H1 (cell line): ENCODE results near the gene NR3C1. TPM values are rescaled to one million over a fixed set of nuclear protein-coding genes. Genes with fewer than 3 reads are reported as not detected.

ENCODE experiments used
- CTCF ChIA-PET: fragments of 300-600 bp; sonication (Branson Sonifier 250); formaldehyde crosslinking; loops from one replicate; lab custom pipeline; 2021; ENCODE audit not compliant: partially characterized antibody; lab: Charles Lee
- POLR2A ChIA-PET: fragments of 300-600 bp; sonication (Branson Sonifier 250); formaldehyde crosslinking; loops from one replicate; lab custom pipeline; 2021; ENCODE audit warnings: inconsistent platforms; ENCODE audit not compliant: partially characterized antibody; lab: Charles Lee
- DNase-seq, 2 experiments: peaks; one replicate each; pipeline versions ENCODE4 v3.0.0 to v3.0.0-alpha.2; 2010 to 2022; ENCODE audit warnings: low spot score in 2 of 2, low read depth in 1 of 2, mixed read lengths in 1 of 2
- FAIRE-seq: peaks from 2 replicates; lab custom pipeline; 2011; peaks lifted over from hg19 to GRCh38; lab: Jason Lieb, UNC
- H2AFZ ChIP-seq: 2 replicates; pipeline ENCODE4 v1.8.1; 2012; ENCODE audit warnings: low read length, inconsistent platforms
- H2AK5ac ChIP-seq: 2 replicates; pipeline ENCODE4 v1.6.1; 2013; ENCODE audit warnings: low read depth, low read length
- H2BK120ac ChIP-seq: replicated peaks from 2 replicates; pipeline ENCODE3; 2013; ENCODE audit warnings: low read depth, low read length, inconsistent platforms
- H2BK12ac ChIP-seq: 2 replicates; pipeline ENCODE4 v1.6.1; 2013; ENCODE audit warnings: low read depth, low read length
- H2BK15ac ChIP-seq: 2 replicates; pipeline ENCODE4 v1.6.1; 2013; ENCODE audit warnings: low read length
- H2BK20ac ChIP-seq: 2 replicates; pipeline ENCODE4 v1.6.1; 2013; ENCODE audit warnings: low read length
- H2BK5ac ChIP-seq: 2 replicates; pipeline ENCODE4 v1.6.1; 2013; ENCODE audit warnings: low read depth, low read length
- H3K14ac ChIP-seq: 2 replicates; pipeline ENCODE4 v1.6.1; 2013; ENCODE audit warnings: inconsistent platforms; ENCODE audit not compliant: insufficient read length
- H3K18ac ChIP-seq: 2 replicates; pipeline ENCODE4 v1.6.1; 2013; ENCODE audit warnings: low read length; ENCODE audit errors: extremely low read depth
- H3K23ac ChIP-seq: 2 replicates; pipeline ENCODE4 v1.6.1; 2013; ENCODE audit warnings: inconsistent platforms; ENCODE audit not compliant: insufficient read length
- H3K23me2 ChIP-seq: 2 replicates; pipeline ENCODE4 v1.6.1; 2013; ENCODE audit warnings: low read depth, low read length
- H3K27ac ChIP-seq: 2 replicates; pipeline ENCODE4 v1.6.1; 2011; ENCODE audit warnings: low read depth, low read length, inconsistent platforms
- H3K27me3 ChIP-seq, 4 experiments: replicated peaks in 1 of 4; 1 replicate in 1 of 4; 2 replicates in 3 of 4; pipeline versions ENCODE4 v1.6.1 to v1.8.1; 2011 to 2013; ENCODE audit warnings: low read length in 3 of 4, mild to moderate bottlenecking in 3 of 4, inconsistent platforms in 2 of 4, mixed read lengths in 2 of 4, moderate library complexity in 1 of 4; ENCODE audit not compliant: control insufficient read depth in 3 of 4, insufficient read depth in 3 of 4; ENCODE audit errors: extremely low read depth in 1 of 4
- H3K36me3 ChIP-seq, 4 experiments: 2 replicates each; pipeline versions ENCODE4 v1.6.1 to v1.8.1; 2011 to 2013; ENCODE audit warnings: mild to moderate bottlenecking in 4 of 4, low read length in 3 of 4, moderate library complexity in 2 of 4, control low read depth in 1 of 4, inconsistent platforms in 1 of 4; ENCODE audit not compliant: insufficient read depth in 4 of 4, control insufficient read depth in 2 of 4
- H3K4ac ChIP-seq: replicated peaks from 2 replicates; pipeline ENCODE3; 2013; ENCODE audit warnings: low read length, low read depth, mixed read lengths, inconsistent platforms; ENCODE audit not compliant: insufficient read length
- H3K4me1 ChIP-seq, 4 experiments: replicated peaks in 1 of 4; 1 replicate in 1 of 4; 2 replicates in 3 of 4; pipeline versions ENCODE4 v1.6.1 to v1.8.1; 2011 to 2013; ENCODE audit warnings: low read length in 3 of 4, inconsistent platforms in 2 of 4, mixed read lengths in 1 of 4; ENCODE audit not compliant: insufficient read depth in 4 of 4, control insufficient read depth in 3 of 4
- H3K4me2 ChIP-seq, 2 experiments: 2 replicates each; pipeline versions ENCODE4 v1.6.1 to v1.8.1; 2011 to 2013; ENCODE audit warnings: low read depth in 2 of 2, low read length in 2 of 2, control low read depth in 1 of 2, inconsistent platforms in 1 of 2, mild to moderate bottlenecking in 1 of 2; ENCODE audit not compliant: insufficient read depth in 1 of 2
- H3K4me3 ChIP-seq, 4 experiments: fragments of 200-600, 300-600 bp in 1 of 4; sonication (generic), shearing (Covaris generic), sonication (Bioruptor Twin) in 1 of 4; 2 replicates each; pipeline versions ENCODE4 v1.5.1 to v1.8.1; 2011 to 2016; ENCODE audit warnings: low read length in 4 of 4, low read depth in 3 of 4, control low read depth in 2 of 4, inconsistent platforms in 2 of 4, mild to moderate bottlenecking in 2 of 4, mixed read lengths in 1 of 4, moderate library complexity in 1 of 4; ENCODE audit not compliant: insufficient read depth in 2 of 4; ENCODE audit errors: extremely low read depth in 1 of 4
- H3K56ac ChIP-seq: replicated peaks from 2 replicates; pipeline ENCODE3; 2013; ENCODE audit warnings: low read depth, mild to moderate bottlenecking, mixed read lengths, low read length, inconsistent platforms; ENCODE audit not compliant: insufficient read length
- H3K79me1 ChIP-seq: 2 replicates; pipeline ENCODE4 v1.6.1; 2013; ENCODE audit warnings: low read depth, low read length, control low read depth
- H3K79me2 ChIP-seq, 2 experiments: 2 replicates each; pipeline versions ENCODE4 v1.6.1 to v1.8.1; 2012 to 2013; ENCODE audit warnings: low read length in 2 of 2, mild to moderate bottlenecking in 2 of 2, inconsistent platforms in 1 of 2; ENCODE audit not compliant: insufficient read depth in 2 of 2, control insufficient read depth in 1 of 2
- H3K9ac ChIP-seq, 4 experiments: replicated peaks in 1 of 4; 1 replicate in 1 of 4; 2 replicates in 3 of 4; pipeline versions ENCODE4 v1.6.1 to v1.8.1; 2011 to 2013; ENCODE audit warnings: low read depth in 3 of 4, low read length in 3 of 4, control low read depth in 2 of 4, mild to moderate bottlenecking in 2 of 4, moderate library complexity in 2 of 4, inconsistent platforms in 1 of 4; ENCODE audit errors: extremely low read depth in 1 of 4
- H3K9me3 ChIP-seq, 2 experiments: 2 replicates each; pipeline versions ENCODE4 v1.6.1 to v1.8.1; 2012 to 2013; ENCODE audit warnings: mild to moderate bottlenecking in 2 of 2, moderate library complexity in 2 of 2, control low read depth in 1 of 2, inconsistent platforms in 1 of 2, low read depth in 1 of 2, low read length in 1 of 2, mixed read lengths in 1 of 2; ENCODE audit not compliant: insufficient read depth in 2 of 2
- H4K20me1 ChIP-seq, 2 experiments: replicated peaks in 1 of 2; 2 replicates each; pipeline versions ENCODE3 to v1.8.1; 2011 to 2013; ENCODE audit warnings: inconsistent platforms in 2 of 2, low read length in 2 of 2, mild to moderate bottlenecking in 1 of 2; ENCODE audit not compliant: insufficient read depth in 2 of 2, control insufficient read depth in 1 of 2
- H4K5ac ChIP-seq: 2 replicates; pipeline ENCODE4 v1.6.1; 2013; ENCODE audit warnings: low read length, low read depth, mixed read lengths, inconsistent platforms; ENCODE audit not compliant: insufficient read length
- H4K8ac ChIP-seq: 2 replicates; pipeline ENCODE4 v1.8.0; 2013; ENCODE audit warnings: mild to moderate bottlenecking, moderate library complexity, low read length, inconsistent platforms; ENCODE audit not compliant: insufficient read depth; ENCODE audit errors: extremely low read depth
- H4K91ac ChIP-seq: replicated peaks from 2 replicates; pipeline ENCODE3; 2013; ENCODE audit warnings: low read length, mixed read lengths, inconsistent platforms; ENCODE audit not compliant: insufficient read length
- EZH2 ChIP-seq: fragments of 200-600 bp; sonication (generic); IDR thresholded peaks from 2 replicates; pipeline ENCODE4 v1.7.1; 2012; ENCODE audit warnings: low read depth, mild to moderate bottlenecking, moderate library complexity, low read length, inconsistent platforms; ENCODE audit not compliant: severe bottlenecking
- MAFK ChIP-seq: IDR thresholded peaks from 2 replicates; pipeline ENCODE4 v1.6.1; 2012; ENCODE audit warnings: low read depth, mild to moderate bottlenecking, improper control_type of control experiment, low read length
- POLR2AphosphoS5 ChIP-seq: IDR thresholded peaks from 2 replicates; pipeline ENCODE4 v1.6.1; 2011; ENCODE audit warnings: low read depth, low read length
- RAD21 ChIP-seq, 2 experiments: IDR thresholded peaks in 1 of 2; conservative IDR thresholded peaks in 1 of 2; 2 replicates each; pipeline ENCODE4 v1.6.1; 2011; ENCODE audit warnings: low read depth in 2 of 2, low read length in 2 of 2, improper control_type of control experiment in 1 of 2, inconsistent platforms in 1 of 2, mild to moderate bottlenecking in 1 of 2, moderate library complexity in 1 of 2
- SIN3A ChIP-seq, 2 experiments: IDR thresholded peaks in 1 of 2; conservative IDR thresholded peaks in 1 of 2; 2 replicates each; pipeline ENCODE4 v1.6.1; 2011 to 2012; ENCODE audit warnings: low read length in 2 of 2, improper control_type of control experiment in 1 of 2, low read depth in 1 of 2, mild to moderate bottlenecking in 1 of 2
- YY1 ChIP-seq: IDR thresholded peaks from 2 replicates; pipeline ENCODE4 v1.6.1; 2011; ENCODE audit warnings: low read depth, mild to moderate bottlenecking, low read length
- WGBS, 2 experiments: shearing (Covaris generic) in 1 of 2; methylation state at CpG; one replicate each; pipeline versions ENCODE4 v1.1.6 to v1.1.7; 2013 to 2015; ENCODE audit warnings: low lambda C conversion rate in 2 of 2, mixed read lengths in 2 of 2, inconsistent platforms in 1 of 2, low coverage in 1 of 2, missing lambda C conversion rate in 1 of 2; ENCODE audit not compliant: insufficient replicate concordance in 2 of 2, insufficient coverage in 1 of 2, insufficient read length in 1 of 2; ENCODE audit errors: extremely low coverage in 1 of 2, missing lambda C conversion rate in 1 of 2; 5-methylcytosine and 5-hydroxymethylcytosine counted together
- polyA plus RNA-seq, 7 experiments: library from polyadenylated mRNA; depleted of rRNA in 3 of 7; stranded (reverse) in 5 of 7; unstranded in 2 of 7; fragments of >200 nt in 5 of 7; fragments of 200-250 nt in 2 of 7; gene quantifications; 1 replicate in 5 of 7; 2 replicates in 1 of 7; 4 replicates in 1 of 7; pipeline versions ENCODE4 v1.2.1 to v1.2.3, GENCODE V29; 2011 to 2013; ENCODE audit warnings: missing spikeins in 2 of 7, mixed read lengths in 2 of 7
- total RNA-seq: library from RNA; stranded (reverse); fragmentation: NEBNext Ultra II Directional; extraction: Animal tissue kit (Norgen Biotek cat#: 25700); gene quantifications from 2 replicates; pipeline ENCODE4 v1.2.1, GENCODE V29; 2021
- TF ChIP-seq, protein P1 (sequence below): IDR thresholded peaks from 2 replicates; pipeline ENCODE4 v1.6.1; 2011; ENCODE audit warnings: low read length, improper control_type of control experiment

Gene NR3C1
- total and polyA plus RNA-seq, 2 of the 8 experiments (the other 6 are each of a cell fraction or from before 2014, with no cell fraction given) = 1.7 to 5.4 TPM

DNA sequence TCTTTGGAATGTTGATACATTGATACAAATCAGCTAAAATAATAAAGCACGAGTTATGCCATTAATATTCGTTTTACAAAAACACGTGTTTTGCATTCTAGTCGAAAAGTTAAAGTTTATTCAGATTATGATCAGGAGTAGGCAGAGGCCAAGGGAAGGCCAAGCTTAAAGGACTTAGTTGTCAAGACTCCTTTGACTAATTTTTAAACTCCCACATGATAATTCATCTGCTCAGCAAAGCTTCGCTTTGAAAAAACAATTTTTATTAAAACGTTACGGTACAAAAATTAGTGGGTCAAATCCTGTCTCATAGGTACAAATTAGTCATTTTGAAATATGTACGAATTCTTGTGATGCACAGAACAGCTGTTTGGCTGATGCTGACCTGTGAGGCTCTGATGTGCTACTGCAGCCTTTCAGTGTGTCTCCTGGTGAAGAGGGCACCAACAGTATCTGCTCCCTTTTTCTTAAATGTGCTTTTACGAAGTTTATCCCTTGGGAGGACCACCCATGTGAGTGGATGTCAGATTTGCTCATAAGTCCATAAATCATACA lies 23.0 kb upstream of the NR3C1 start:
- H4K5ac ChIP-seq = no peak overlapping the region
- H3K4ac ChIP-seq = no peak overlapping the region
- H2AK5ac ChIP-seq = no peak overlapping the region
- no peak overlapping the region for H2AFZ ChIP-seq
- WGBS, 2 experiments = 90% methylated on average over 9 of the region's 9 CpGs; no CpG with 5 or more reads in 1 of the 2 experiments
- H3K27ac ChIP-seq = no peak overlapping the region
- DNase-seq = no peak
- no peak overlapping the region for H3K23ac ChIP-seq
- H3K4me1 ChIP-seq = no peaks in the 10 kb centered on the region
- ChIA-PET CTCF (interaction anchor here (0.7 kb wide), 1 partner anchor 405 kb away, joined by 3 read pairs; no protein-coding TSS in a partner anchor), POLR2A (no interaction called here)
- no peak overlapping the region for H3K4me2 ChIP-seq
- no peaks in the 10 kb centered on the region for H3K79me1 ChIP-seq
- FAIRE-seq = no peak
- no peaks in the 10 kb centered on the region for H3K23me2 ChIP-seq
- H3K79me2 ChIP-seq = no peaks in the 10 kb centered on the region
- no peaks in the 10 kb centered on the region for H4K20me1 ChIP-seq
- H3K36me3 ChIP-seq = no peaks in the 10 kb centered on the region
- no peak overlapping the region for H2BK20ac ChIP-seq
- no peak overlapping the region for H3K18ac ChIP-seq
- H4K91ac ChIP-seq = no peak overlapping the region
- no peaks in the 10 kb centered on the region for H3K27me3 ChIP-seq
- H2BK120ac ChIP-seq = no peak overlapping the region
- H2BK15ac ChIP-seq = no peak overlapping the region
- H3K9ac ChIP-seq = no peak overlapping the region
- no peak overlapping the region for H4K8ac ChIP-seq
- no peak overlapping the region for H2BK12ac ChIP-seq
- no peak overlapping the region for H3K4me3 ChIP-seq
- H3K14ac ChIP-seq = no peak overlapping the region
- no peak overlapping the region for H2BK5ac ChIP-seq
- no peaks in the 10 kb centered on the region for H3K9me3 ChIP-seq
- H3K56ac ChIP-seq = no peak overlapping the region
- TF ChIP-seq SIN3A (conservative IDR thresholded peaks at IDR 0.05 in 1 of 2, IDR thresholded peaks at IDR 0.05 in 1 of 2; ENCODE audit: low read depth in 1 of 2, low read length in 2 of 2) = no peak
- TF ChIP-seq MAFK = no peak
- no peak for TF ChIP-seq YY1
- TF ChIP-seq, protein P1, sequence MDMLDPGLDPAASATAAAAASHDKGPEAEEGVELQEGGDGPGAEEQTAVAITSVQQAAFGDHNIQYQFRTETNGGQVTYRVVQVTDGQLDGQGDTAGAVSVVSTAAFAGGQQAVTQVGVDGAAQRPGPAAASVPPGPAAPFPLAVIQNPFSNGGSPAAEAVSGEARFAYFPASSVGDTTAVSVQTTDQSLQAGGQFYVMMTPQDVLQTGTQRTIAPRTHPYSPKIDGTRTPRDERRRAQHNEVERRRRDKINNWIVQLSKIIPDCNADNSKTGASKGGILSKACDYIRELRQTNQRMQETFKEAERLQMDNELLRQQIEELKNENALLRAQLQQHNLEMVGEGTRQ = no peak
- TF ChIP-seq POLR2AphosphoS5 = no peak
- TF ChIP-seq RAD21 (IDR thresholded peaks at IDR 0.05 in 1 of 2, conservative IDR thresholded peaks at IDR 0.05 in 1 of 2; ENCODE audit: low read depth in 2 of 2, low read length in 2 of 2) = no peak
- TF ChIP-seq EZH2 = no peak
